Gastroesophageal sphincter (tissue), 3 donors: Measurements from ENCODE around the gene ZIC1.

Experiments
- EP300 ChIP-seq: sonication (generic); formaldehyde crosslinking; IDR thresholded peaks from one replicate; pipeline ENCODE4 v1.6.1; 2017; ENCODE audit warnings: antibody characterized with exemption, mild to moderate bottlenecking
- POLR2A ChIP-seq, 2 donors: fragments of 450-650 bp; IDR thresholded peaks; one replicate each; pipeline ENCODE4 v1.6.1; 2017; ENCODE audit warnings: antibody characterized with exemption in 2 of 2, mild to moderate bottlenecking in 2 of 2, moderate library complexity in 1 of 2
- POLR2AphosphoS5 ChIP-seq: sonication (generic); formaldehyde crosslinking; IDR thresholded peaks from one replicate; pipeline ENCODE4 v1.6.1; 2017; ENCODE audit warnings: antibody characterized with exemption
- TF ChIP-seq, protein P1 (sequence below), 4 experiments: fragments of 200-600 bp in 2 of 4; fragments of 450-650 bp in 2 of 4; sonication (generic) in 1 of 4; IDR thresholded peaks; one replicate each; pipeline ENCODE4 v1.5.1; 2017 to 2019; ENCODE audit warnings: antibody characterized with exemption in 4 of 4, mild to moderate bottlenecking in 2 of 4, moderate library complexity in 2 of 4

- TF ChIP-seq, protein P1, sequence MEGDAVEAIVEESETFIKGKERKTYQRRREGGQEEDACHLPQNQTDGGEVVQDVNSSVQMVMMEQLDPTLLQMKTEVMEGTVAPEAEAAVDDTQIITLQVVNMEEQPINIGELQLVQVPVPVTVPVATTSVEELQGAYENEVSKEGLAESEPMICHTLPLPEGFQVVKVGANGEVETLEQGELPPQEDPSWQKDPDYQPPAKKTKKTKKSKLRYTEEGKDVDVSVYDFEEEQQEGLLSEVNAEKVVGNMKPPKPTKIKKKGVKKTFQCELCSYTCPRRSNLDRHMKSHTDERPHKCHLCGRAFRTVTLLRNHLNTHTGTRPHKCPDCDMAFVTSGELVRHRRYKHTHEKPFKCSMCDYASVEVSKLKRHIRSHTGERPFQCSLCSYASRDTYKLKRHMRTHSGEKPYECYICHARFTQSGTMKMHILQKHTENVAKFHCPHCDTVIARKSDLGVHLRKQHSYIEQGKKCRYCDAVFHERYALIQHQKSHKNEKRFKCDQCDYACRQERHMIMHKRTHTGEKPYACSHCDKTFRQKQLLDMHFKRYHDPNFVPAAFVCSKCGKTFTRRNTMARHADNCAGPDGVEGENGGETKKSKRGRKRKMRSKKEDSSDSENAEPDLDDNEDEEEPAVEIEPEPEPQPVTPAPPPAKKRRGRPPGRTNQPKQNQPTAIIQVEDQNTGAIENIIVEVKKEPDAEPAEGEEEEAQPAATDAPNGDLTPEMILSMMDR (IDR thresholded peaks at IDR 0.05): no peak
- TF ChIP-seq POLR2A (IDR thresholded peaks at IDR 0.05) (no peak), EP300 (no peak), POLR2AphosphoS5 (no peak)
Measured at GRCh38 chr3:147403511-147403910, 5.7 kb upstream of the ZIC1 start.
